Renal cortex interstitium (tissue), 11 donors: ENCODE data around the gene CREB5. TPM values are rescaled to one million over a fixed set of nuclear protein-coding genes. Genes with fewer than 3 reads are reported as not detected.

ENCODE experiments used
- DNase-seq, 11 donors: peaks; one replicate each; pipeline ENCODE4 v3.0.0-alpha.2; 2013; ENCODE audit warnings: low read depth in 9 of 11, low spot score in 4 of 11; ENCODE audit errors: extremely low read depth in 1 of 11
- polyA plus RNA-seq, 3 donors: library from polyadenylated mRNA; unstranded; fragments of 120-200 nt; gene quantifications; one replicate each; pipeline ENCODE4 v1.2.1, GENCODE V29; 2013; ENCODE audit not compliant: insufficient read length in 3 of 3

Gene CREB5
- polyA plus RNA-seq, 3 donors = 10.3 to 15.8 (median 11.9) TPM

DNA sequence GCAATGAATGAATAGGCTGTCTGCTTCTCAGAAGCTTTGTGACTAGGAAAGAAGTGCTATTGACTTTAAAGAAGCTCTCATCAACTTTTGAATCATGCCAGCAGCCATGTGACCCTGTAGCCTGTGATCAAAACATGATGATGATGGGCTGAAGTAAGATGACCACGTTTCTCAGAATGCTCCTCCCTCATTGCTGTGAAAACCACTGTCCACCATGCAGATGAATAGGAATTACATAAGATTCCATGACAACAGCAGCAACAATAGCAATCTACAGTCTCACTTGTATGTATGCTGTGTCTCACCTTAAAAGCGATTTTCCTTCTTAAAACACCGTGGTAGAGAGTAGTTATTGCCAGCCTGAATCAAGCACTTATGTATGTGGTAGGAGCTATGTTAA, 317.4 kb downstream of the CREB5 start:
- no peak for DNase-seq

DNA sequence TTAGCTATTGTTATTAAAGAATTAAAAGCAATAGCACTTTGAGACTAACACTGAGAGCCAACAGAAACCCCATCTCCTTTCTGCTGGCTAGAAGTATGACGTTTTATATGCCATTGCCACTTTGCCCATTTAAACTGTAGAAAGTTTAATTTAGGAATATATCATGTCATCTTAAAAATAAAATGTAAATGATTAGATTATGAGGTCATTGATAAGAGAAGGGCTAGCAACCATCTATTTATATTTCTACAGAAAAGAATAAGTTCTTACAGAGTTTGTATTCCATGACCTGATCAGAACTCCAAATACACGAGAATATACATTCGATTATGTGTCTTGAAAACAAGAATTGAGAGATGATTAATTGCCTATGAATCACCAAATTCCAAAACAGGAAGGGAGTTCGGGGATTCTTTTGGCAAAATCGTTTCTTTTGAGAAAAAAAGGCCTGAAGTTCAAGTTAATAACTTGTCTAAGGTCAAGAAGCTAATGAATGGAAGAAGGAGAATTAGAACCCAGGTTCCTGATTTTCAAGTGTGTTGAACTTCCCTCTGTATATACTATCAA, 318.9 kb downstream of the CREB5 start:
- DNase-seq = no peak

GRCh38 chr7:28732071-28732869, 320.0 kb downstream of the CREB5 start:
- no peak for DNase-seq

- DNase-seq = no peak
Observed at GRCh38 chr7:28733035-28733434, 320.7 kb downstream of the CREB5 start.

DNA sequence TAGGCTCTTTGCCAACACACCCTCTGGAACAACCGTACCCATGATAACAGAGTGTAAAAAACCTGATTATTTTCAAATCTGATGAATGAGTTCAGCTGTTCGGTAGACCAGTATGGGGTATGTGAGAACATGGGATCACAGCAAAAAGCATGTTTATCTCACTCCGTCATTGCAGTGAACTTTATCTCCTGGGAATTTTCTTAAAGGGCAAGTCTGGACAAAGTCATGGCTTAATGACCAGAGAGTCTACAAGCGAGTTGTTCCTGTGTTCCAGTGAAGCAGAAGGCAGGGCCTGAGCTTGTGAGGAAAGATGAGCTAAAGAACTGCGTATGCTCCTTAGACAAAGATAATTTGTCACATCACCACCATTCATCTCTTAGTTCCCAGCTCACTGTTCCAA, 326.1 kb downstream of the CREB5 start:
- DNase-seq = no peak

- no peak for DNase-seq
Observed at GRCh38 chr7:28739128-28739527, 326.8 kb downstream of the CREB5 start.

DNA sequence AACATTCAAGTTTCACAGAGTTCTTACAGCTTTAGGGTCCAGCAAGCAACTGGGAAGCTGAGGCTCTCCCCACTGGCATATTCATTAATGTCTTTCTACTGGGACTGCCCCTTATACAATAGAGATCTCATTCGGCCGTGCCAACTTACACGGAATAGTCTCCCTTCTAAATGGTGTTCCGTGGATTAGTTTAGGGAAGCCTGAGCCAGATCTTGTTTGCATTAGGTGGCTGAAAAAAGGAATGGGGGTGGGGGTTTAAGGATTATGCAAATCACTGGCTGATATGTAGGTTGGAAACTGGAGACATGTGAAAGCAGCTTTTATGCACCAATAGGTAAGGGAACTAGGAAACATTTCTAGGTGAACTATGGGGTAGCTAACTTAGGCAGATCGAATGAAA, 327.5 kb downstream of the CREB5 start:
- no peak for DNase-seq

GRCh38 chr7:28744951-28745350, 332.6 kb downstream of the CREB5 start:
- DNase-seq = no peak

DNA sequence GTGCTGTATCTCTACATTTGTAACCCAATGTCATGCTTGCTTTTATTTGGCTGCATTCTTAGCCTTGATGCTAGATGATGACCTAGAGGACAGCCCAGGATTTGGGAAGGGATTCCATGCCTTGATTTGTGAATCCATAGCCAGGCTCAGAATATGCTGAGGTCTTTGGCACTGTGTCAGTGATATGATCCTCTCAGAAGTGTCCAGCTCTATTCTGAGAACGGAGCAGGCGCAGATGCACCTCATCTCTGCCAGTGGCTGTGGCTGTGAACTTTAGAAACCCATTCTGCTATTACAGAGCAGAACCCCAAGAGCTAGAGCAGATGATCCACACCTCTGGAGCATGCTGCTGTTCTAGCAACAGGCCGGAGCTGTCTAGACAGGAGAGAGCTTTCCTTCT, 333.0 kb downstream of the CREB5 start:
- no peak for DNase-seq

- no peak for DNase-seq
Observed at GRCh38 chr7:28747404-28747803, 335.1 kb downstream of the CREB5 start.

DNA sequence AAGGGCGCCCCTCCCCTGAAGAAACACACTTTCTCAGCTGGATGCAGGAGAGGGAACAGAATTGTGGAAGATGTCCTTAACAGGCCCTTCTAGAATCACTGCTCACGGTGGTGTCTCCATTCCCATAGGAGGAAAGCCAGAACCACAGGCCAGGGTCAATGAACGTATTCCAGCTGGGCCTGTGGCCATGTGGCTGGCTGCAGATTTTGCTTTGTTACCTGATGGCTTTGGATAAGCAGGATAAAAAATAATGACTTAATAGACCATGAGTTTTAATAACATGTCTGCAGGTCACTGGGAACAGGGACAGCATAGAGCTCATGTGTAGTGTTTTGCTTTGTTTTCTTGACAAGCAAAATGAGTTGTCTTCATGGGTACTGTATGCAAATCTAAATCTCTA, 335.5 kb downstream of the CREB5 start:
- no peak for DNase-seq

DNA sequence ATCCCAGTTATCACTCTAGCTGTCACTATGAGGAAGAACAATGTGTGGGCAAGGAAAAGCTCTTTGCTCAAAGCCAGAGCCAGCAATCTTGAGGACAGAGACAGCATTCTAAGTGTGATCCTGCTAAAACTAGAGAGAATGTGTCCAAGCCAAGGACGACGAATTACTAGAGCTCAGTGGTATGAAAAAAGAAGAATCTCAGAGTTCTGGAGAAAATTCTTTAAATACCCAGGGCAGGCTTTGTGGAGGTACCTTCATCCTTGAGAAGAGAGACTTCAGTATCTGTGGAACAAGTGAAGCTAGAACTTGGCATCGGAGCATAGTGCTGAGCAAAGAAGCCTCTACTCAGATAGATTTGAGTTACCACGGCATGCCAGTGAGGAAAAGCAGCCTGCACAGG, 336.0 kb downstream of the CREB5 start:
- no peak for DNase-seq

DNA sequence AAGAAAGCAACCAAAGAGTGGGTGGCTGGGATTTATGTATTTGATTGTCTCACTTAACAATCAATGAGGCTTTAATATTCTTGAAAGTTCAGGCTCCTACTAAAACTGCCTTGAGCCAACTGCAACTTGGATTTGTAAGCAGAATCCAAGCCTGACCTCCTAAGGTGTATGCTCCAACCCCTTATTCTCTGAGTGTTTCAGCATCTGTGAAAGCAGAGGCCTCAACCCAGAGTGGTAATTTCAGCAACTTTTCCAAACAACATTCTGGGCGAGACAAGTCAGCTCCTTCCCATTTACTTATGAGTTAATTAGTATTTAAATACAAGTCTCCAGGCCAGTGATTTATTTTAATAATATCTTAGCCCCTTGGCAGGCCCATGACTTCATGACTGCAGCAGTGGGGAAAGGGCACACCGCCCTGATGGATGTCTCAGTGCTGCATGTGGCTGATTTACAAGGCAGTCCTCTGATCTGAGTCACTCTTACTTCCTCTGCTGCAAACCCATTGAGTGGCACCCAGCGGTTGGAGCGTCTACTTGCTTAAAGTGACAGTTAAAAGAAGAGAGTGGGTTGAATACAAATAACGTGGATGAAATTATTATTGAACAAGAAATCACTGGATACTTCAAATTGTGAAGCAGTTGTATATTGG, 336.7 kb downstream of the CREB5 start:
- DNase-seq = no peak

DNA sequence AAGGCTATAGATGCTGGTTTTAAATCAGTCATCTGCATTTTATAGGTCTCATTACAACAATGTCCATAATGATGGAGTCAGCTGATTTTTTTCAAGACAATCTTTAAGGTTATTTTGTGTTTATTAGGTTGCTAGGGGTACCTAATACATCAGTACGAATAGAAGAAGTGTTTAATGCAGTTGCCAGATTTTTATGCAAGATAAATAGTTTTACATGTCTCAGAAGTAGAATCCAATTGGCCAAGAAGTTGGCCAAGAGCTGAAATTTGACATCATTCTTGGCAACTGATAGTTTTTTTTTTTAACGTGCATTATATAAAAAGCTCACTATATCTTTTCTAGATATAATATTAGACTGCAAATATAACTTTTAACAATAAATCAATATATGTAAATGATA, 337.3 kb downstream of the CREB5 start:
- no peak for DNase-seq

GRCh38 chr7:28750981-28751380, 338.7 kb downstream of the CREB5 start:
- no peak for DNase-seq

DNA sequence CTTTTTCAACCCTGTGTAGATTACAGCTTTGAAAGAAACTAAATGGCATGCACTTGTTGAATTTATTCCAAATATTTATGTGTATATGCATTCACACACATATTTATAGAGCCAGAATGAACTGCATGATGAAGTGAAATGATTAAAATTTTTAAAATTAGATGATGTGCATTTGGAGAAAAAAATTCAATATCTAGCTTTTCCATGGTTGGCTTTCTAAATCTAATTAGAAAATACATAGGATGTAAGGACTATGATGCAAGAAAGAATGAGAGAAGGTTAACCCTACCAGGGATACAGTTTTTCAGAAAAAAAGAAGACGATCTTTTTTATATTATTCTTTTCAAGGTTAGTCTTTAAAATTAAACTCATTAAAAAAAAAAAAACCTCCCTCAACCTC, 341.3 kb downstream of the CREB5 start:
- no peak for DNase-seq

GRCh38 chr7:28754027-28754426, 341.7 kb downstream of the CREB5 start:
- no peak for DNase-seq

- DNase-seq = no peak
Observed at GRCh38 chr7:28754447-28754846, 342.1 kb downstream of the CREB5 start.

GRCh38 chr7:28755255-28755654, 342.9 kb downstream of the CREB5 start:
- no peak for DNase-seq

- DNase-seq = no peak
Observed at GRCh38 chr7:28758186-28758585, 345.9 kb downstream of the CREB5 start.
